22Rv1 (cell line): ENCODE data around the gene CAMK2B.

Experiments
- H3K27ac ChIP-seq: fragments of 450-650 bp; 2 replicates; pipeline ENCODE4 v1.5.1; 2017
- ZFX ChIP-seq: fragments of 450-650 bp; IDR thresholded peaks from 2 replicates; pipeline ENCODE4 v1.6.1; 2017; ENCODE audit warnings: antibody characterized with exemption, borderline replicate concordance
- TF ChIP-seq, protein P1 (sequence below): fragments of 450-650 bp; IDR thresholded peaks from 2 replicates; pipeline ENCODE4 v1.5.1; 2017; ENCODE audit warnings: mild to moderate bottlenecking

CAMK2B gene

DNA sequence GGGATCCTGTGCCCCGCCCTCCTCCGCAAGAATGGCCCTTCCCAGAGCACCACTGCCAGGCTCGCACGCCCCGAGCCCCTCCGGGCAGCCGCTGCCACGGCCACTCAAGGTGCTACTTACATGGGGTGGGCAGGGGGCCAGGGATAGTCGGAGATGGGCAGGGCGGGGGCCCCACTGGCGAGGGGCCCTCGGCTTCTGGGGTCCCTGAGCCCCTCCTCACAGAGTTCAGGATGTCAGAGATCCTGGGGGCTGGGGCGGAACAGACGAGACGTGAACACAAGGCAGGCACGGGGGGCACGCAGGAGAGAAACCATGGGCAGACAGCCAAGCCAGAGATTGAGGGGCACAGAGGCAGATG, 99.0 kb downstream of the CAMK2B start:
- no peak overlapping the region for H3K27ac ChIP-seq
- TF ChIP-seq ZFX, result no peak
- TF ChIP-seq, protein P1, sequence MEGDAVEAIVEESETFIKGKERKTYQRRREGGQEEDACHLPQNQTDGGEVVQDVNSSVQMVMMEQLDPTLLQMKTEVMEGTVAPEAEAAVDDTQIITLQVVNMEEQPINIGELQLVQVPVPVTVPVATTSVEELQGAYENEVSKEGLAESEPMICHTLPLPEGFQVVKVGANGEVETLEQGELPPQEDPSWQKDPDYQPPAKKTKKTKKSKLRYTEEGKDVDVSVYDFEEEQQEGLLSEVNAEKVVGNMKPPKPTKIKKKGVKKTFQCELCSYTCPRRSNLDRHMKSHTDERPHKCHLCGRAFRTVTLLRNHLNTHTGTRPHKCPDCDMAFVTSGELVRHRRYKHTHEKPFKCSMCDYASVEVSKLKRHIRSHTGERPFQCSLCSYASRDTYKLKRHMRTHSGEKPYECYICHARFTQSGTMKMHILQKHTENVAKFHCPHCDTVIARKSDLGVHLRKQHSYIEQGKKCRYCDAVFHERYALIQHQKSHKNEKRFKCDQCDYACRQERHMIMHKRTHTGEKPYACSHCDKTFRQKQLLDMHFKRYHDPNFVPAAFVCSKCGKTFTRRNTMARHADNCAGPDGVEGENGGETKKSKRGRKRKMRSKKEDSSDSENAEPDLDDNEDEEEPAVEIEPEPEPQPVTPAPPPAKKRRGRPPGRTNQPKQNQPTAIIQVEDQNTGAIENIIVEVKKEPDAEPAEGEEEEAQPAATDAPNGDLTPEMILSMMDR, result no peak

- H3K27ac ChIP-seq, result no peak overlapping the region
- TF ChIP-seq, protein P1, result no peak
- TF ChIP-seq ZFX, result no peak
Observed at GRCh38 chr7:44225566-44226395, 99.6 kb downstream of the CAMK2B start.

DNA sequence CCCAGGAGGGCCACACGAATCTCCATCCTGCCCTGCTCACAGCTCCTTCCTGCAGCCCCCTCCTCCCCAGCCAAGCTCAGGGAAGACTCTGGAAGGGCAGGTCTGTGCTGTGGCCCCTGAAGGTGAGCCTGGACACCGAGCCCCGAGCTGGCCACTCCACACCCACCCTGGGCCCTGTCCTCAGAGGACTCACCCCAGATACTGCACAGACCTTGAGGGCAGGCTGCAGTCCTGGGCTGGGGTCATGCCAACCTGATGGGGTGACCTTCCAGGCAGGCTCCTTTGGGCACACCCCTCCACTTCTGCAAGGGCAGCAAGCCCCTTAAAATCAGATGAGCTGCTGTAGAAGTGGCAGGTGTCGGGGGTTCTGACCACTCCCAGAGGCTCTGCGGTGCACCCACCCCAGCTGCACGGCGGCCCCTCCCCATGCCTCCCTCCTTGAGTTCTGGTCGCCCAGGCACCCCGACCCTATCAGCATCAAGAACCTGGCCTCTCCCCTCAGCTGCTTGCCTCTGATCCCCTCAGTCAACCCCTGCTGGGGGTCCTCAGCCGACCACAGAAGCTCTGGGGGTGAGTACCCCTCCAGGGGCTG, 100.3 kb downstream of the CAMK2B start:
- H3K27ac ChIP-seq, result no peak overlapping the region
- TF ChIP-seq, protein P1, result no peak
- TF ChIP-seq ZFX, result no peak

- TF ChIP-seq, protein P1, result no peak
- TF ChIP-seq ZFX, result no peak
- H3K27ac ChIP-seq, result no peak overlapping the region
Observed at GRCh38 chr7:44224080-44224973, 101.1 kb downstream of the CAMK2B start.

DNA sequence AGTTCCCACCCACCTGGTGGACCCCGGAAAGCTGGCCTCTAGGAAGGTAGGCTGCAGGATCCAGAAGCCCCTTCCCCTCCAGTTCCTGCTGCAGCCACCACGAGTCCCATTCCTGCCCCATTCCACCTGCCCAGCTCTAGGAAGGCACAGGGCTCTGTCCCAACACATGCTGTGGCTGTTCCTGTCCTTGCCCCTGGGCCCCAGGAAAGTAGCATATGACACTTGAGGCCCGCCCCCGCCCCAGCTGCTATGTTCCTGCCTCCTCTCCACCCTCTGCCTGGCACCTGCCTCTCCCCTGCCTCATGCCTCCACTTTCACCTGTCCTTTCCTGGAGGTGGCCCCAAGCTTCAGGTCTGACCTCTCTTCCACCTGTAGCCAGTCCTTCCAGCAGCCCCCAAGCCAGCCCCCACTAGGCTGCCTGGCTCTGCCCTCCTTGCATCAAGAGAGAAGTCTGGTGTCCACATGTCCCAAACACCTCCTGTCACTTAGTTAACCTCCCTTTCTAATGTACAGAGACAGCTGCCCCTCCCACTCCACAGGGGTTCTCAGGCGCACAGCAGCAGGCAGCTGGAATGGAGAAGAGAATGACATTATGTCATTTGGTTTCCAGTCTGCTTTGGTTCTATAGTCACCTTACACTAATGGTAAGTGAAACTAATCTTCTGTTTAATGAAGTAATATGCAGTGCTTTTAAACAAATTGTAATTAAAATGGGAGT, 101.9 kb downstream of the CAMK2B start:
- TF ChIP-seq ZFX, result no peak
- TF ChIP-seq, protein P1, result no peak
- no peak overlapping the region for H3K27ac ChIP-seq

GRCh38 chr7:44222776-44223261, 102.6 kb downstream of the CAMK2B start:
- H3K27ac ChIP-seq, result no peak overlapping the region
- TF ChIP-seq, protein P1, result no peak
- no peak for TF ChIP-seq ZFX
